AG04449 (cell line): Measurements from ENCODE around the gene KIF5C.
"Not testable (repeated sequence)": the region's sequence is repeated elsewhere in the genome, so short reads cannot be mapped to it uniquely, and the experiment has no call there.

Experiments used
- CTCF ChIA-PET: fragments of 350-600 bp; formaldehyde crosslinking; extraction: SDS; loops from one replicate; lab custom pipeline; 2021; ENCODE audit warnings: antibody characterized with exemption; lab: Yijun Ruan, JAX
- POLR2A ChIA-PET: fragments of 400-600, 350-600 bp; formaldehyde crosslinking; extraction: SDS; loops from one replicate; lab custom pipeline; 2020; ENCODE audit warnings: antibody characterized with exemption, inconsistent platforms; lab: Yijun Ruan, JAX
- DNase-seq: peaks from one replicate; pipeline ENCODE4 v3.0.0-alpha.2; 2010; ENCODE audit warnings: low read depth, low spot score
- H3K4me3 ChIP-seq: 2 replicates; pipeline ENCODE4 v1.5.1; 2011; ENCODE audit warnings: low read depth, mild to moderate bottlenecking, control low read depth, low read length
- CTCF ChIP-seq: IDR thresholded peaks from one replicate; pipeline ENCODE4 v1.5.1; 2011; ENCODE audit warnings: mild to moderate bottlenecking, moderate library complexity, low read length, control low read depth, inconsistent platforms; ENCODE audit not compliant: insufficient read depth; ENCODE audit errors: missing control alignments

KIF5C gene

GRCh38 chr2:148848146-148848545, 26.9 kb upstream of the KIF5C start:
- POLR2A ChIA-PET, result no interaction called here
- TF ChIP-seq CTCF, result no peak
- CTCF ChIA-PET, result no interaction called here
- no peak for DNase-seq
- no peak overlapping the region for H3K4me3 ChIP-seq

- TF ChIP-seq CTCF, result no peak
- ChIA-PET POLR2A (no interaction called here), CTCF (interaction anchor here (1.1 kb wide), 1 partner anchor 39 kb away, joined by 3 read pairs; no protein-coding TSS in a partner anchor)
- no peak overlapping the region for H3K4me3 ChIP-seq
- no peak for DNase-seq
Observed at GRCh38 chr2:148853458-148853857, 21.6 kb upstream of the KIF5C start.

- ChIA-PET POLR2A (no interaction called here), CTCF (no interaction called here)
- H3K4me3 ChIP-seq, result no peak overlapping the region
- no peak for TF ChIP-seq CTCF
- DNase-seq, result no peak
Observed at GRCh38 chr2:148860037-148860436, 15.0 kb upstream of the KIF5C start.

GRCh38 chr2:148861367-148861766, 13.7 kb upstream of the KIF5C start:
- TF ChIP-seq CTCF, result no peak
- POLR2A ChIA-PET, result no interaction called here
- H3K4me3 ChIP-seq, result no peak overlapping the region
- CTCF ChIA-PET, result no interaction called here
- no peak for DNase-seq

GRCh38 chr2:148862478-148862877, 12.5 kb upstream of the KIF5C start:
- POLR2A ChIA-PET, DNase-seq, H3K4me3 ChIP-seq, CTCF ChIA-PET: not testable (repeated sequence)

DNA sequence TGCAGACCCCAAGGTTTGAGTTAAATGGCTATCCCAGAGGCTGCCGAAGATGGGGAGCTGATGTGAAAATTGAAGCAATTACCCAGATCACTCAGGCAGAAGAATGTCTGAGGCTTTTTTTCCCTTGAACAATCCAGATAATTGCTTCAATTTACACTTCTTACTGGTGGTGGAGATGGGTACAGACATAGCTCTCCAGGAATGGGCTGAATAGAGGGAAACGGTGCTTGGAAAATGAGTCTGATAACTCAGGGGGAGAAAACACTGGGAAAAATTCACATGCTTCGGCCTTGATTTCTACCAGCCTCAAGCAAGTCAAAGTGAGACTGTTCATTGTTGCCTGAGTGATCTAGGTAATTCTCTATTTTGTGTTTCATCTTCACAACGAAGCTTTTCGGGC, 9.5 kb upstream of the KIF5C start:
- POLR2A ChIA-PET, result no interaction called here

More for the DNA sequence above, 9.5 kb upstream of the KIF5C start:
- H3K4me3 ChIP-seq, result no peak overlapping the region
- CTCF ChIA-PET, result no interaction called here
- no peak for TF ChIP-seq CTCF
- DNase-seq, result no peak
